WTC11 (cell line): ENCODE results near the gene GPR37L1. TPM values are rescaled to one million over a fixed set of nuclear protein-coding genes. Genes with fewer than 3 reads are reported as not detected.

Experiments used
- ATAC-seq: fragments of 200-7000 bp; cut with Tn5 transposase; 2 replicates; pipeline ENCODE4 v1.10.0; 2021; ENCODE audit warnings: mild to moderate bottlenecking, moderate library complexity
- CTCF ChIA-PET: fragments of 300-600 bp; sonication (Branson Sonifier 250); formaldehyde crosslinking; loops from one replicate; lab custom pipeline; 2021; ENCODE audit warnings: antibody characterized with exemption; lab: Charles Lee
- POLR2A ChIA-PET: fragments of 350-600 bp; sonication (Branson Sonifier 250); formaldehyde crosslinking; loops from one replicate; lab custom pipeline; 2021; ENCODE audit warnings: antibody characterized with exemption; lab: Charles Lee
- DNase-seq: peaks from one replicate; pipeline ENCODE4 v3.0.0; 2021; ENCODE audit warnings: low spot score
- H3K27ac Mint-ChIP-seq: 2 replicates; pipeline ENCODE4 v1.8.0; 2021; ENCODE audit warnings: mixed read lengths
- H3K27me3 Mint-ChIP-seq: 2 replicates; pipeline ENCODE4 v1.8.0; 2021; ENCODE audit warnings: low read depth, mild to moderate bottlenecking, moderate library complexity, mixed read lengths
- H3K36me3 Mint-ChIP-seq: 2 replicates; pipeline ENCODE4 v1.8.0; 2021; ENCODE audit warnings: mixed read lengths
- H3K4me1 Mint-ChIP-seq: 2 replicates; pipeline ENCODE4 v1.8.0; 2022; ENCODE audit warnings: mixed read lengths
- H3K4me3 Mint-ChIP-seq: 2 replicates; pipeline ENCODE4 v1.8.0; 2021; ENCODE audit warnings: mild to moderate bottlenecking, moderate library complexity, mixed read lengths
- H3K9me3 Mint-ChIP-seq: 2 replicates; pipeline ENCODE4 v1.8.0; 2021; ENCODE audit warnings: mixed read lengths
- ETV6 ChIP-seq: sonication (generic); formaldehyde crosslinking; IDR thresholded peaks from 2 replicates; pipeline ENCODE4 v1.8.1; 2022; ENCODE audit warnings: mild to moderate bottlenecking, missing genetic modification reagents
- FOXP1 ChIP-seq: sonication (generic); formaldehyde crosslinking; IDR thresholded peaks from 2 replicates; pipeline ENCODE4 v1.8.0; 2022; ENCODE audit warnings: missing genetic modification reagents, mild to moderate bottlenecking, moderate library complexity, borderline replicate concordance
- GTF2I ChIP-seq: fragments of 250-450 bp; sonication (Bioruptor Pico); conservative IDR thresholded peaks from 2 replicates; pipeline ENCODE4 v1.4.0; 2021; ENCODE audit warnings: mild to moderate bottlenecking
- HMGA2 ChIP-seq: fragments of 250-450 bp; sonication (Bioruptor Pico); IDR thresholded peaks from 2 replicates; pipeline ENCODE4 v1.4.0; 2021; ENCODE audit warnings: mild to moderate bottlenecking, moderate library complexity
- NR1H2 ChIP-seq: sonication (generic); formaldehyde crosslinking; IDR thresholded peaks from 2 replicates; pipeline ENCODE4 v1.9.0; 2021; ENCODE audit warnings: mild to moderate bottlenecking, moderate library complexity, missing genetic modification reagents
- NR2C2 ChIP-seq: sonication (generic); formaldehyde crosslinking; IDR thresholded peaks from 2 replicates; pipeline ENCODE4 v1.8.0; 2022; ENCODE audit warnings: mild to moderate bottlenecking, missing genetic modification reagents
- PRRX2 ChIP-seq: fragments of 250-450 bp; sonication (Bioruptor Pico); IDR thresholded peaks from 2 replicates; pipeline ENCODE4 v1.8.0; 2021; ENCODE audit warnings: mild to moderate bottlenecking
- SMAD4 ChIP-seq: sonication (generic); formaldehyde crosslinking; IDR thresholded peaks from 2 replicates; pipeline ENCODE4 v1.8.0; 2022; ENCODE audit warnings: mild to moderate bottlenecking, missing genetic modification reagents
- SP1 ChIP-seq: sonication (generic); formaldehyde crosslinking; conservative IDR thresholded peaks from 2 replicates; pipeline ENCODE4 v1.8.1; 2022; ENCODE audit warnings: missing genetic modification reagents
- TEAD1 ChIP-seq: sonication (generic); formaldehyde crosslinking; IDR thresholded peaks from 2 replicates; pipeline ENCODE4 v1.8.0; 2022; ENCODE audit warnings: mild to moderate bottlenecking, missing genetic modification reagents
- ZNF232 ChIP-seq: sonication (generic); formaldehyde crosslinking; IDR thresholded peaks from 2 replicates; pipeline ENCODE4 v1.8.0; 2022; ENCODE audit warnings: mild to moderate bottlenecking, missing genetic modification reagents
- ZNF317 ChIP-seq: sonication (generic); formaldehyde crosslinking; IDR thresholded peaks from 2 replicates; pipeline ENCODE4 v1.8.1; 2023; ENCODE audit warnings: low read depth, mild to moderate bottlenecking, moderate library complexity, missing genetic modification reagents, borderline replicate concordance
- ZNF396 ChIP-seq: fragments of 250-450 bp; sonication (Bioruptor Pico); IDR thresholded peaks from 2 replicates; pipeline ENCODE4 v1.8.0; 2021; ENCODE audit warnings: mild to moderate bottlenecking, moderate library complexity, borderline replicate concordance
- total RNA-seq: library from RNA; stranded (reverse); gene quantifications from 3 replicates; pipeline ENCODE4 v1.2.3, GENCODE V29; 2021
- TF ChIP-seq, protein P1 (sequence below): fragments of 250-450 bp; sonication (Bioruptor Pico); IDR thresholded peaks from 2 replicates; pipeline ENCODE4 v1.9.0; 2021; ENCODE audit warnings: mild to moderate bottlenecking, borderline replicate concordance
- TF ChIP-seq, protein P2 (sequence below): sonication (generic); formaldehyde crosslinking; IDR thresholded peaks from 2 replicates; pipeline ENCODE4 v1.8.1; 2022; ENCODE audit warnings: mild to moderate bottlenecking, missing genetic modification reagents, moderate library complexity, borderline replicate concordance
- TF ChIP-seq, protein P3 (sequence below): sonication (generic); formaldehyde crosslinking; IDR thresholded peaks from 2 replicates; pipeline ENCODE4 v1.8.0; 2022; ENCODE audit warnings: missing genetic modification reagents
- TF ChIP-seq, protein P4 (sequence below): sonication (generic); formaldehyde crosslinking; IDR thresholded peaks from 2 replicates; pipeline ENCODE4 v1.8.1; 2022; ENCODE audit warnings: mild to moderate bottlenecking, moderate library complexity, missing genetic modification reagents
- TF ChIP-seq, protein P5 (sequence below): sonication (generic); formaldehyde crosslinking; IDR thresholded peaks from 2 replicates; pipeline ENCODE4 v1.8.0; 2023; ENCODE audit warnings: mild to moderate bottlenecking, missing genetic modification reagents
- TF ChIP-seq, protein P6 (sequence below): sonication (generic); formaldehyde crosslinking; IDR thresholded peaks from 2 replicates; pipeline ENCODE4 v1.8.1; 2023; ENCODE audit warnings: mild to moderate bottlenecking, missing genetic modification reagents, moderate library complexity

Gene GPR37L1
- total RNA-seq, 1 experiment from 2014 or later: 0.07 TPM

DNA sequence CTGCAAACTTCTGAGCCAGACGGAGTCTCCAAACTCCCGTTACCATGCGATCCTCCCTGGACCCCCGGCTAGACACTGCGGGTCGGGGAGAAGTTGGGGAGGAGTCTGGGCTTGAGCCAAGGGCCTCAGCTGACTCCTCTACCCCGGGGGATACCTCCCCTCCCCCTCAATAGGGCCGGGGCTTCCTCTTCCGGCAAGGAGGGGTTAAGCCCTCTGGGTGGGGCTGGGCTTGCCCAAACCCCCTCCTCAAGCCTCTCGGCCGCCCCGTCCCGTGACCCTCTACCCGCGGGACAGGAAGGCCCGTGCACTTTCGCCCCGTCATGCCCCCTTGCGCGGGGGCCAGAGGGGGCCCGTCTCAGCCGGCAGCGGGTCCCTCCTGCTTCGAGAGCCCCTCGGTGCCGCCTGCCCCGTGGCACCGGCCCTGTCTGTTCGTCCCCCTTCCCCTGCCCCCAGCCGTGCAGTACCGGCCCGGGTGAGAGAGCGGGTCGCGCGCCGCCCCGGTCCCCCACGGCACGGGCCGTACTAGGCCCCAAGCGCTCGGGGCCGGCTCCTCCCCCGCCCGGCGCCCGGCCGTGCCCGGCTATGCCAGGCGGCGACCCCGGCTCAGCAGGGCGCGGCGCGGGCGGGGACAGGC lies 21.2 kb downstream of the GPR37L1 start (continued):
- TF ChIP-seq HMGA2 (CRISPR knock-in tag) (no peak), ZNF232 (CRISPR knock-in tag) (no peak), ZNF396 (CRISPR knock-in tag) (no peak), TEAD1 (CRISPR knock-in tag) (0 out of 2 replicates have a peak, but pooled peaks have one; percentile 41), NR1H2 (CRISPR knock-in tag) (no peak), ZNF317 (no peak), NR2C2 (CRISPR knock-in tag) (no peak)
- TF ChIP-seq, protein P1, sequence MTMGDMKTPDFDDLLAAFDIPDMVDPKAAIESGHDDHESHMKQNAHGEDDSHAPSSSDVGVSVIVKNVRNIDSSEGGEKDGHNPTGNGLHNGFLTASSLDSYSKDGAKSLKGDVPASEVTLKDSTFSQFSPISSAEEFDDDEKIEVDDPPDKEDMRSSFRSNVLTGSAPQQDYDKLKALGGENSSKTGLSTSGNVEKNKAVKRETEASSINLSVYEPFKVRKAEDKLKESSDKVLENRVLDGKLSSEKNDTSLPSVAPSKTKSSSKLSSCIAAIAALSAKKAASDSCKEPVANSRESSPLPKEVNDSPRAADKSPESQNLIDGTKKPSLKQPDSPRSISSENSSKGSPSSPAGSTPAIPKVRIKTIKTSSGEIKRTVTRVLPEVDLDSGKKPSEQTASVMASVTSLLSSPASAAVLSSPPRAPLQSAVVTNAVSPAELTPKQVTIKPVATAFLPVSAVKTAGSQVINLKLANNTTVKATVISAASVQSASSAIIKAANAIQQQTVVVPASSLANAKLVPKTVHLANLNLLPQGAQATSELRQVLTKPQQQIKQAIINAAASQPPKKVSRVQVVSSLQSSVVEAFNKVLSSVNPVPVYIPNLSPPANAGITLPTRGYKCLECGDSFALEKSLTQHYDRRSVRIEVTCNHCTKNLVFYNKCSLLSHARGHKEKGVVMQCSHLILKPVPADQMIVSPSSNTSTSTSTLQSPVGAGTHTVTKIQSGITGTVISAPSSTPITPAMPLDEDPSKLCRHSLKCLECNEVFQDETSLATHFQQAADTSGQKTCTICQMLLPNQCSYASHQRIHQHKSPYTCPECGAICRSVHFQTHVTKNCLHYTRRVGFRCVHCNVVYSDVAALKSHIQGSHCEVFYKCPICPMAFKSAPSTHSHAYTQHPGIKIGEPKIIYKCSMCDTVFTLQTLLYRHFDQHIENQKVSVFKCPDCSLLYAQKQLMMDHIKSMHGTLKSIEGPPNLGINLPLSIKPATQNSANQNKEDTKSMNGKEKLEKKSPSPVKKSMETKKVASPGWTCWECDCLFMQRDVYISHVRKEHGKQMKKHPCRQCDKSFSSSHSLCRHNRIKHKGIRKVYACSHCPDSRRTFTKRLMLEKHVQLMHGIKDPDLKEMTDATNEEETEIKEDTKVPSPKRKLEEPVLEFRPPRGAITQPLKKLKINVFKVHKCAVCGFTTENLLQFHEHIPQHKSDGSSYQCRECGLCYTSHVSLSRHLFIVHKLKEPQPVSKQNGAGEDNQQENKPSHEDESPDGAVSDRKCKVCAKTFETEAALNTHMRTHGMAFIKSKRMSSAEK (CRISPR knock-in tag): no peak
- TF ChIP-seq, protein P2, sequence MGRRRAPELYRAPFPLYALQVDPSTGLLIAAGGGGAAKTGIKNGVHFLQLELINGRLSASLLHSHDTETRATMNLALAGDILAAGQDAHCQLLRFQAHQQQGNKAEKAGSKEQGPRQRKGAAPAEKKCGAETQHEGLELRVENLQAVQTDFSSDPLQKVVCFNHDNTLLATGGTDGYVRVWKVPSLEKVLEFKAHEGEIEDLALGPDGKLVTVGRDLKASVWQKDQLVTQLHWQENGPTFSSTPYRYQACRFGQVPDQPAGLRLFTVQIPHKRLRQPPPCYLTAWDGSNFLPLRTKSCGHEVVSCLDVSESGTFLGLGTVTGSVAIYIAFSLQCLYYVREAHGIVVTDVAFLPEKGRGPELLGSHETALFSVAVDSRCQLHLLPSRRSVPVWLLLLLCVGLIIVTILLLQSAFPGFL (CRISPR knock-in tag): no peak
- TF ChIP-seq, protein P3, sequence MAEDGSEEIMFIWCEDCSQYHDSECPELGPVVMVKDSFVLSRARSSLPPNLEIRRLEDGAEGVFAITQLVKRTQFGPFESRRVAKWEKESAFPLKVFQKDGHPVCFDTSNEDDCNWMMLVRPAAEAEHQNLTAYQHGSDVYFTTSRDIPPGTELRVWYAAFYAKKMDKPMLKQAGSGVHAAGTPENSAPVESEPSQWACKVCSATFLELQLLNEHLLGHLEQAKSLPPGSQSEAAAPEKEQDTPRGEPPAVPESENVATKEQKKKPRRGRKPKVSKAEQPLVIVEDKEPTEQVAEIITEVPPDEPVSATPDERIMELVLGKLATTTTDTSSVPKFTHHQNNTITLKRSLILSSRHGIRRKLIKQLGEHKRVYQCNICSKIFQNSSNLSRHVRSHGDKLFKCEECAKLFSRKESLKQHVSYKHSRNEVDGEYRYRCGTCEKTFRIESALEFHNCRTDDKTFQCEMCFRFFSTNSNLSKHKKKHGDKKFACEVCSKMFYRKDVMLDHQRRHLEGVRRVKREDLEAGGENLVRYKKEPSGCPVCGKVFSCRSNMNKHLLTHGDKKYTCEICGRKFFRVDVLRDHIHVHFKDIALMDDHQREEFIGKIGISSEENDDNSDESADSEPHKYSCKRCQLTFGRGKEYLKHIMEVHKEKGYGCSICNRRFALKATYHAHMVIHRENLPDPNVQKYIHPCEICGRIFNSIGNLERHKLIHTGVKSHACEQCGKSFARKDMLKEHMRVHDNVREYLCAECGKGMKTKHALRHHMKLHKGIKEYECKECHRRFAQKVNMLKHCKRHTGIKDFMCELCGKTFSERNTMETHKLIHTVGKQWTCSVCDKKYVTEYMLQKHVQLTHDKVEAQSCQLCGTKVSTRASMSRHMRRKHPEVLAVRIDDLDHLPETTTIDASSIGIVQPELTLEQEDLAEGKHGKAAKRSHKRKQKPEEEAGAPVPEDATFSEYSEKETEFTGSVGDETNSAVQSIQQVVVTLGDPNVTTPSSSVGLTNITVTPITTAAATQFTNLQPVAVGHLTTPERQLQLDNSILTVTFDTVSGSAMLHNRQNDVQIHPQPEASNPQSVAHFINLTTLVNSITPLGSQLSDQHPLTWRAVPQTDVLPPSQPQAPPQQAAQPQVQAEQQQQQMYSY: no peak
- TF ChIP-seq, protein P4, sequence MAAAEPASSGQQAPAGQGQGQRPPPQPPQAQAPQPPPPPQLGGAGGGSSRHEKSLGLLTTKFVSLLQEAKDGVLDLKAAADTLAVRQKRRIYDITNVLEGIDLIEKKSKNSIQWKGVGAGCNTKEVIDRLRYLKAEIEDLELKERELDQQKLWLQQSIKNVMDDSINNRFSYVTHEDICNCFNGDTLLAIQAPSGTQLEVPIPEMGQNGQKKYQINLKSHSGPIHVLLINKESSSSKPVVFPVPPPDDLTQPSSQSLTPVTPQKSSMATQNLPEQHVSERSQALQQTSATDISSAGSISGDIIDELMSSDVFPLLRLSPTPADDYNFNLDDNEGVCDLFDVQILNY (CRISPR knock-in tag): no peak

DNA sequence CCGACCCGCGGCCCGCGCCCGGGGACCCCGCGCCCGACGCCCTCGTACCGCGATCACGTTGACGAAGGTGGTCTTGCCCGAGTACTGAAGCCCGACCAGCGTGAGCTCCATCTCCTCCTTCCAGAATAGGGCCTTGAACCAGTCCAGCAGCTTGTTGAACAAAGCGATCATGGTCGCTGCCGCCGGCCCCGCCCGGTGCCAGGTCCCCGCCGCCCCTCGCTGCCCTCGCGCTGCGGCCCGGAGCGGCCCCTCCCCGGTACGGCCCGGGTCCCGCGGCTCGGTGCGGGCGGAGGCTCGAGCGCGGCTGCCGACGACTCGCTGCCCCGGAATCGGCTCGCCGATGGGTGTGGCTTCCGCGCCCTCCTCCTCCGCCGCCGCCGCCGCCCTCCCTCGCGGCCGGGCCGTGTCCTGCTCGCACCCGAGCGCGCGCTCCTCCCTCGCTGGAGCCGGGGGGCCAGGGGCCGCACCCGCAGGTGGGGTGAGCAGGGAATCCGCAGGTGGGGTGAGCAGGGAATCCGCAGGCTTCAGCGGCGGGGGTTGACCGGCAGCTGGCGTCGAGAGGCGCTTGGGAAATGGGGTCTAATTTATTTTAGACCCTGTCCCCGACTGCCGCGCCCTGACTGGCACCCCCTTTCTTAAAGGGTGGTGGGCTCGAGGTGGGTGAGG lies 21.8 kb downstream of the GPR37L1 start, which contains the start of gene ARL8A:
Gene ARL8A, minus strand, starts transcription at position 336 of the 666 bp plus-strand sequence. Its CDS starts 165 bp downstream, at position 171.
- peak within 1 kb of the TSS; percentile 83 for H3K4me3 Mint-ChIP-seq
- H3K9me3 Mint-ChIP-seq: no peaks in the 10 kb centered on the region
- peaks cover 16% of the 10 kb centered on the region for H3K4me1 Mint-ChIP-seq
- H3K36me3 Mint-ChIP-seq: no peaks in the 10 kb centered on the region
- H3K27ac Mint-ChIP-seq: peak within 1 kb of the TSS; percentile 71
- CTCF ChIA-PET: interaction anchor here (0.7 to 2.4 kb wide), 3 partner anchors 9 to 136 kb away, joined by 3 to 26 read pairs (median 9); no protein-coding TSS in a partner anchor
- ATAC-seq: peak; percentile 50
- DNase-seq: peak; percentile 73
- POLR2A ChIA-PET: interaction anchor here (1.4 kb wide), 1 partner anchor 10 kb away, joined by 6 read pairs; no protein-coding TSS in a partner anchor
- peaks cover 7% of the 10 kb centered on the region for H3K27me3 Mint-ChIP-seq
- TF ChIP-seq ZNF317 (no peak), GTF2I (CRISPR knock-in tag) (no peak), NR1H2 (CRISPR knock-in tag) (no peak), SMAD4 (CRISPR knock-in tag) (no peak), PRRX2 (CRISPR knock-in tag) (no peak), SP1 (CRISPR knock-in tag) (peak; percentile 49), ETV6 (CRISPR knock-in tag) (no peak; the same call in none of the 2 replicates), FOXP1 (CRISPR knock-in tag) (peak; percentile 60), ZNF232 (CRISPR knock-in tag) (peak; percentile 75; the same call in 1 of the 2 replicates)
- TF ChIP-seq, protein P5, sequence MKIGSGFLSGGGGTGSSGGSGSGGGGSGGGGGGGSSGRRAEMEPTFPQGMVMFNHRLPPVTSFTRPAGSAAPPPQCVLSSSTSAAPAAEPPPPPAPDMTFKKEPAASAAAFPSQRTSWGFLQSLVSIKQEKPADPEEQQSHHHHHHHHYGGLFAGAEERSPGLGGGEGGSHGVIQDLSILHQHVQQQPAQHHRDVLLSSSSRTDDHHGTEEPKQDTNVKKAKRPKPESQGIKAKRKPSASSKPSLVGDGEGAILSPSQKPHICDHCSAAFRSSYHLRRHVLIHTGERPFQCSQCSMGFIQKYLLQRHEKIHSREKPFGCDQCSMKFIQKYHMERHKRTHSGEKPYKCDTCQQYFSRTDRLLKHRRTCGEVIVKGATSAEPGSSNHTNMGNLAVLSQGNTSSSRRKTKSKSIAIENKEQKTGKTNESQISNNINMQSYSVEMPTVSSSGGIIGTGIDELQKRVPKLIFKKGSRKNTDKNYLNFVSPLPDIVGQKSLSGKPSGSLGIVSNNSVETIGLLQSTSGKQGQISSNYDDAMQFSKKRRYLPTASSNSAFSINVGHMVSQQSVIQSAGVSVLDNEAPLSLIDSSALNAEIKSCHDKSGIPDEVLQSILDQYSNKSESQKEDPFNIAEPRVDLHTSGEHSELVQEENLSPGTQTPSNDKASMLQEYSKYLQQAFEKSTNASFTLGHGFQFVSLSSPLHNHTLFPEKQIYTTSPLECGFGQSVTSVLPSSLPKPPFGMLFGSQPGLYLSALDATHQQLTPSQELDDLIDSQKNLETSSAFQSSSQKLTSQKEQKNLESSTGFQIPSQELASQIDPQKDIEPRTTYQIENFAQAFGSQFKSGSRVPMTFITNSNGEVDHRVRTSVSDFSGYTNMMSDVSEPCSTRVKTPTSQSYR (CRISPR knock-in tag): peak; percentile 24; the same call in 1 of the 2 replicates
- TF ChIP-seq, protein P6, sequence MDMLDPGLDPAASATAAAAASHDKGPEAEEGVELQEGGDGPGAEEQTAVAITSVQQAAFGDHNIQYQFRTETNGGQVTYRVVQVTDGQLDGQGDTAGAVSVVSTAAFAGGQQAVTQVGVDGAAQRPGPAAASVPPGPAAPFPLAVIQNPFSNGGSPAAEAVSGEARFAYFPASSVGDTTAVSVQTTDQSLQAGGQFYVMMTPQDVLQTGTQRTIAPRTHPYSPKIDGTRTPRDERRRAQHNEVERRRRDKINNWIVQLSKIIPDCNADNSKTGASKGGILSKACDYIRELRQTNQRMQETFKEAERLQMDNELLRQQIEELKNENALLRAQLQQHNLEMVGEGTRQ (CRISPR knock-in tag): no peak
